ENCODE results near the gene GRM5. TPM values are rescaled to one million over a fixed set of nuclear protein-coding genes. Genes with fewer than 3 reads are reported as not detected.
A peak's percentile ranks its signal among the peaks of the same experiment; 100 is the strongest.
"Not testable (repeated sequence)": the region's sequence is repeated elsewhere in the genome, so short reads cannot be mapped to it uniquely, and the experiment has no call there.

GRM5 gene
- total RNA-seq, 2 donors from 2014 or later: not detected

- no peak for ATAC-seq
- intact Hi-C loops (cut with DNase I, micrococcal nuclease): no loop called here
- no peak for DNase-seq
Measured at GRCh38 chr11:88489030-88489429, 576.8 kb downstream of the GRM5 start.

GRCh38 chr11:88487646-88488045 is 578.1 kb downstream of the GRM5 start:
- DNase-seq (no peak), ATAC-seq (no peak)
- intact Hi-C loops (cut with DNase I, micrococcal nuclease): no loop called here

GRCh38 chr11:88484873-88485621 is 580.7 kb downstream of the GRM5 start:
- intact Hi-C loops (cut with DNase I, micrococcal nuclease): no loop called here

GRCh38 chr11:88482871-88483301 is 582.9 kb downstream of the GRM5 start:
- intact Hi-C loops (cut with DNase I, micrococcal nuclease): no loop called here
- ATAC-seq: no peak
- DNase-seq: no peak

More at GRCh38 chr11:88484873-88485621, 580.7 kb downstream of the GRM5 start:
- peak; percentile 80 for ATAC-seq
- DNase-seq: peak in 1 of 2 donors; percentile 29

- no peak for ATAC-seq
- intact Hi-C loops (cut with DNase I, micrococcal nuclease): no loop called here
- no peak for DNase-seq
Measured at GRCh38 chr11:88480223-88480622, 585.6 kb downstream of the GRM5 start.

- intact Hi-C loops (cut with DNase I, micrococcal nuclease): no loop called here
- ATAC-seq: no peak
- no peak for DNase-seq
Measured at GRCh38 chr11:88478136-88478815, 587.5 kb downstream of the GRM5 start.

GRCh38 chr11:88475991-88476418 is 589.8 kb downstream of the GRM5 start:
- intact Hi-C loops (cut with DNase I, micrococcal nuclease): no loop called here

GRCh38 chr11:88474655-88475054 is 591.1 kb downstream of the GRM5 start:
- DNase-seq (no peak), ATAC-seq (no peak)
- intact Hi-C loops (cut with DNase I, micrococcal nuclease): no loop called here

More at GRCh38 chr11:88475991-88476418, 589.8 kb downstream of the GRM5 start:
- DNase-seq (no peak), ATAC-seq (no peak)

GRCh38 chr11:88469561-88470225 is 596.1 kb downstream of the GRM5 start:
- intact Hi-C loops (cut with DNase I, micrococcal nuclease): no loop called here
- ATAC-seq: no peak
- DNase-seq: no peak

GRCh38 chr11:88464528-88464927 is 601.3 kb downstream of the GRM5 start:
- intact Hi-C loops (cut with DNase I, micrococcal nuclease): no loop called here
- ATAC-seq: no peak

GRCh38 chr11:88463301-88463700 is 602.5 kb downstream of the GRM5 start:
- intact Hi-C loops (cut with DNase I, micrococcal nuclease); ATAC-seq; DNase-seq: not testable (repeated sequence)

More at GRCh38 chr11:88464528-88464927, 601.3 kb downstream of the GRM5 start:
- no peak for DNase-seq

GRCh38 chr11:88458047-88458446 is 607.7 kb downstream of the GRM5 start:
- ATAC-seq; DNase-seq; intact Hi-C loops (cut with DNase I, micrococcal nuclease): not testable (repeated sequence)

GRCh38 chr11:88455974-88456373 is 609.8 kb downstream of the GRM5 start:
- DNase-seq (no peak), ATAC-seq (no peak)
- intact Hi-C loops (cut with DNase I, micrococcal nuclease): no loop called here

GRCh38 chr11:88454881-88455280 is 610.9 kb downstream of the GRM5 start:
- intact Hi-C loops (cut with DNase I, micrococcal nuclease): no loop called here
- no peak for ATAC-seq
- DNase-seq: no peak

Other genes starting within 250 kb of the GRM5 start
- gene TYR, start 111.9 kb upstream of the GRM5 start, total RNA-seq: not detected